Measurements from ENCODE around the gene PLPP2.

The PLPP2 gene

DNA sequence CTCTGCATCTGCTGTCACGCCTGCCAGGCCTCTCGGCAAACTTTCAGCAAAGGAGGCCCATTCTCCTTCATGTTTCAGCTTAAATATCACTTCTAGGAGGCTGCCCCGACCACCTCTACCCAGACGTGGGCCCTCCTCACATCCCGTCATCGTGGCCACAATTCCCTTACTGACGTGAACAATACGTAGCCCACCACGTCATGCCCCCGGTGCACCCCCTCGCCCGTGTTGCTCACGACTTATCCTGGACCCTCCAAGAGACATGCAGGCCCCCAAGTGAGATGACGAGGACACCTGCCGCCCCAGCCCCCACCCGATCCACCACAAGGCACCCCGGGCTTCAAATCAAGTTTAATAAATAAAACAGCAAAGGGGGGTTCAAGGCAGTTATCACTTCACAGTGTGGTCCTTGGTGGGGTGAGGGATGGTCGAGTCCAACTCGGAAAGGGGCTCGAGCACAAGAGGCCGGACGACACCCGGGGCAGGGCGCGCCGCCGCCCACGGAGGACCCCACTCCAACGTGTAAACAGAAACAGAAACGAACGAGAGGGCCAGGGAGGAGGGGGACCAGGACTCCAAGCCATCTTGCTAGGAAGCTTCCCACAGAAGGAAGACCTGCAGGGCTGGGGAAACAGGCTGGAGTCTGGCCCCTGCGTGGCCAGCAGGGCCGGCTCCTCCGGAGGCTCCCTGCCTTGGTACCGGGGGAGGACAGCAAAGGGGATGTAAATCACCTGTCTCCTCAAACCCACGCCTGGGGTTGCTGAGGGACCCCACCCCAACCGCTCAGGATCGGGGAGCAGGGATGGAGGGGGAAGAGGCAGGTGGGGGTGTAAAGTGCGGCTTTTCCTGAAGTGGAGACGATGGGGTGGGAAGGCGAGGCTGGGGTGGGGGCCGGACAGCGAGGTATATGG is 14.3 kb upstream of the PLPP2 start:
- TF ChIP-seq, protein P1, sequence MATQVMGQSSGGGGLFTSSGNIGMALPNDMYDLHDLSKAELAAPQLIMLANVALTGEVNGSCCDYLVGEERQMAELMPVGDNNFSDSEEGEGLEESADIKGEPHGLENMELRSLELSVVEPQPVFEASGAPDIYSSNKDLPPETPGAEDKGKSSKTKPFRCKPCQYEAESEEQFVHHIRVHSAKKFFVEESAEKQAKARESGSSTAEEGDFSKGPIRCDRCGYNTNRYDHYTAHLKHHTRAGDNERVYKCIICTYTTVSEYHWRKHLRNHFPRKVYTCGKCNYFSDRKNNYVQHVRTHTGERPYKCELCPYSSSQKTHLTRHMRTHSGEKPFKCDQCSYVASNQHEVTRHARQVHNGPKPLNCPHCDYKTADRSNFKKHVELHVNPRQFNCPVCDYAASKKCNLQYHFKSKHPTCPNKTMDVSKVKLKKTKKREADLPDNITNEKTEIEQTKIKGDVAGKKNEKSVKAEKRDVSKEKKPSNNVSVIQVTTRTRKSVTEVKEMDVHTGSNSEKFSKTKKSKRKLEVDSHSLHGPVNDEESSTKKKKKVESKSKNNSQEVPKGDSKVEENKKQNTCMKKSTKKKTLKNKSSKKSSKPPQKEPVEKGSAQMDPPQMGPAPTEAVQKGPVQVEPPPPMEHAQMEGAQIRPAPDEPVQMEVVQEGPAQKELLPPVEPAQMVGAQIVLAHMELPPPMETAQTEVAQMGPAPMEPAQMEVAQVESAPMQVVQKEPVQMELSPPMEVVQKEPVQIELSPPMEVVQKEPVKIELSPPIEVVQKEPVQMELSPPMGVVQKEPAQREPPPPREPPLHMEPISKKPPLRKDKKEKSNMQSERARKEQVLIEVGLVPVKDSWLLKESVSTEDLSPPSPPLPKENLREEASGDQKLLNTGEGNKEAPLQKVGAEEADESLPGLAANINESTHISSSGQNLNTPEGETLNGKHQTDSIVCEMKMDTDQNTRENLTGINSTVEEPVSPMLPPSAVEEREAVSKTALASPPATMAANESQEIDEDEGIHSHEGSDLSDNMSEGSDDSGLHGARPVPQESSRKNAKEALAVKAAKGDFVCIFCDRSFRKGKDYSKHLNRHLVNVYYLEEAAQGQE (IDR thresholded peaks at IDR 0.05; ENCODE audit: insufficient read depth in 1 of 2, low read depth in 2 of 2, low read length in 2 of 2), result no peak
- TF ChIP-seq FOXP2 (optimal IDR thresholded peaks at IDR 0.05; ENCODE audit: borderline replicate concordance, extremely low read depth, extremely low read length, insufficient read depth) (no peak), SIN3A (IDR thresholded peaks at IDR 0.05; ENCODE audit: borderline replicate concordance, insufficient read depth, low read length) (no peak), TAF1 (IDR thresholded peaks at IDR 0.05; ENCODE audit: borderline replicate concordance, insufficient read depth, low read length) (no peak), POLR2AphosphoS5 (IDR thresholded peaks at IDR 0.05; ENCODE audit: low read depth, low read length) (no peak)

DNA sequence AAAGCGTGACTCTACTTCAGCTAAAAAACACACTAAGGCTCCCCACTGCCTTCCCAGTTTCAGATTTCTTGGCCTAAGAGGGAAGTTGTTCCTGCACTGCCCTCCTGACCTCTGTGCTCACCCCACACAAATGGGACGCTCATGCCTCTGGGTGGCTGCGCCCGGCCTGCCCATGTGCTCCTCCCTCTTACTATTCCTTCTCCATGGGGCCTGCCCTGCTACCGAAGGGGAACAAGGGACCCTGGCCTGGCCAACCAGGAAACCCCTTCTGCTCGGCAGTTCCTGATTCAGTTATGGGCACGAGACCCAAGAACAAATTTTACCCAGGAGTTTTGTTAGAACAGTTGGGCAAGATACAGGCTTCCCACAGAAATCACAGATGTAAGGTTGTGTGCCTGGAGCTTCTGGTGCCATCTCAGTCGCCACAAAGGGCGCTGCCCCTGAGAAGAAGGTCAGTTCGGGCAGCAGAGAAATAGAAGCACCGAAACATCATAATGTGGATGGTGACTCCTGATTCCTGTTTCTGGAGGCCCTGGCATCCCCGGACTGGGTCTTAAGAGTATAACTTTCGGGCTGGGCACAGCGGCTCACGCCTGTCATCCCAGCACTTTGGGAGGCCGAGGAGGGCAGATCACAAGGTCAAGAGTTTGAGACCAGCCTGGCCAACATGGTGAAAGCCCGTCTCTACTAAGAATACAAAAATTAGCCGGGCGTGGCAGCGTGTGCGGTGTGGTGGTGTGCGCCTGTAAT is 5.4 kb upstream of the PLPP2 start:
- TF ChIP-seq FOXP2 (optimal IDR thresholded peaks at IDR 0.05; ENCODE audit: borderline replicate concordance, extremely low read depth, extremely low read length, insufficient read depth) (no peak), TAF1 (IDR thresholded peaks at IDR 0.05; ENCODE audit: borderline replicate concordance, insufficient read depth, low read length) (no peak), POLR2AphosphoS5 (IDR thresholded peaks at IDR 0.05; ENCODE audit: low read depth, low read length) (no peak), SIN3A (IDR thresholded peaks at IDR 0.05; ENCODE audit: borderline replicate concordance, insufficient read depth, low read length) (no peak)
- TF ChIP-seq, protein P1 (IDR thresholded peaks at IDR 0.05; ENCODE audit: insufficient read depth in 1 of 2, low read depth in 2 of 2, low read length in 2 of 2), result no peak

DNA sequence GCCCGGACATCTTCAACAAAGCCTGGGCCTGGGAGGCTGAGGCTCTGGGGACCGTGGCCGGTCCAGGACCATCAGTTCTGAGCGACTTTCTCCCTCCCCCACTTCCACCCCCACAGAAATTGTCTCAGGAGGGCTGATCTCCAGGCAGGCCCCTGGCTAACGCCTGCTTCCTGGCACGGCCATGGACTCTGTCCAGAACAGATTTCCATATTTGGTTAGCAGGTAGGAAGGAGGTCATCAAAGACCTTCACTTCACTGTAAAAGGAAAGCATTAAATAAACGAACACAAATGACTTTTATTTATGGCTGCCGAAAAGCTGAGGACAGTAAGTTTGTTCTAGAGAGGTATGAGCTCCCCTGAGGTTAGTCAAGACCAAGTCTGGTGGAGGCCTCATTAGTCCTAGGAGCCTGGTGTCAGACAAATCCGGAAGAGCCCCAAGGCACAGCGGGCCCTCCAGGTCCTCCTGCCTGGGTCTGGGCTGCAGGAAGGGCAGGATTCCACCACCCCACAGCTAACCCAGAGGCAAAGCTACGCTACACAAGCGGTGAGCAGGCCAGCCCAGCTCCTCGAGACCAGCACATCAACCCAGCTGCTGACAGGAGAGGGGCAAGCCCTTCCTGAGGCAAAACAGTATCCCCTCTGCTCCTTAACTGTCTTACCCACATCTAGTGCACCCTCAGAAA is 4.6 kb upstream of the PLPP2 start:
- no peak for TF ChIP-seq POLR2AphosphoS5 (IDR thresholded peaks at IDR 0.05; ENCODE audit: low read depth, low read length)
- TF ChIP-seq, protein P1 (IDR thresholded peaks at IDR 0.05; ENCODE audit: insufficient read depth in 1 of 2, low read depth in 2 of 2, low read length in 2 of 2), result no peak
- no peak for TF ChIP-seq TAF1 (IDR thresholded peaks at IDR 0.05; ENCODE audit: borderline replicate concordance, insufficient read depth, low read length)
- TF ChIP-seq SIN3A (IDR thresholded peaks at IDR 0.05; ENCODE audit: borderline replicate concordance, insufficient read depth, low read length), result no peak
- TF ChIP-seq FOXP2 (optimal IDR thresholded peaks at IDR 0.05; ENCODE audit: borderline replicate concordance, extremely low read depth, extremely low read length, insufficient read depth), result no peak

DNA sequence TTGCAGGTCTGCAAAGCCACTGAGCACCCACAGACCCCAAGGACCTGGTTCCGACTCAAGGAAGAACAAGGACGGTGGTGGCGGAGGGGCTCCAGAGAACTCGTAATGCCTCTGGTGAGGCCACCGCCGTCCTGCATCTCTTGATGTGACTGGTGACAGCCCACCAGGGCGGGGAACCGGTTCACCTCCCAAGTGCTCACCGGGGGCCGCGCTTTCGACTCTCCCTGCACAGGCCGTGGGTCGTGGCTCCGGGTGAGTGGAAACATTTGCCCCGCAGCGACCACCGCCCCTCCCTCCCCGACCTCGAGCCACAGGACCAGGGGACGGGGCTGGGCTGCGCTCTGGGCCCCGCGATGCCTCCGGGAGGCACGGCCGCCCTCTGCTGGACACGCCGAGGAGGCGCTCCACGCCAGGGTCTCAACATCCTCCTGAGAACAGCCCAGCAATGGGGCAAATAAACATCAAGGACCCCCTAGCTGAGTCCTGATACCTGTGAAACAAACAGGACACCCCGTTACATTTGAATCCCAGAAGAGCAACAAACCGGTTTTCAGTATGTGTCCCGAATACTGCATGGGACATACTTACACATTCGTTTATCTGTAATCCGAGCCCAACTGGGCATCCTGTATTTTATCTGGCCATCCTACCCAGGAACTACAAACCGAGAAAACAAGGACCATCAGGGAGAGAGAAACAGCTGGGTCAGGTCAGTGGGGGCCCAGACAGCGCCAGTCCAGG is 3.9 kb upstream of the PLPP2 start:
- TF ChIP-seq FOXP2 (optimal IDR thresholded peaks at IDR 0.05; ENCODE audit: borderline replicate concordance, extremely low read depth, extremely low read length, insufficient read depth), result peak; percentile 57
- TF ChIP-seq, protein P1 (IDR thresholded peaks at IDR 0.05; ENCODE audit: insufficient read depth in 1 of 2, low read depth in 2 of 2, low read length in 2 of 2), result no peak
